ENCODE measurements around the gene UBQLN4. TPM values are rescaled to one million over a fixed set of nuclear protein-coding genes. Genes with fewer than 3 reads are reported as not detected.

The UBQLN4 gene
- total RNA-seq, 1 experiment from 2014 or later = 75.2 TPM

DNA sequence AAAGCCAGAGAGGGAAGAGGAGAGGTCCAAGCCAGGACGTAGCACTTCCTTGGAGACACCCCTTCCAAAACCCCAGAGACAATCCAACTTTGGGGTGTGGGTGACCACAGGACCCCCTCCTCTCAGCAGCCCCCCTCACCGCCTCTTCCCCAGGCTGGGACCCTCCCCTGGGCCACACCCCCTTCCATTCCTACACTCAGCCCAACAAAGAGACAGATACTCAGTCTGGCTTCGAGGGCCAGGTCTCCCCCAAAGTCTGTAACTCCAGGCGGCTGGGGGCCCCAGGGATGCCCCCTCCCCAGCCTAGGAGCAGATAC is 27.2 kb upstream of the UBQLN4 start:
- no peak for DNase-seq (ENCODE audit: low spot score)

DNA sequence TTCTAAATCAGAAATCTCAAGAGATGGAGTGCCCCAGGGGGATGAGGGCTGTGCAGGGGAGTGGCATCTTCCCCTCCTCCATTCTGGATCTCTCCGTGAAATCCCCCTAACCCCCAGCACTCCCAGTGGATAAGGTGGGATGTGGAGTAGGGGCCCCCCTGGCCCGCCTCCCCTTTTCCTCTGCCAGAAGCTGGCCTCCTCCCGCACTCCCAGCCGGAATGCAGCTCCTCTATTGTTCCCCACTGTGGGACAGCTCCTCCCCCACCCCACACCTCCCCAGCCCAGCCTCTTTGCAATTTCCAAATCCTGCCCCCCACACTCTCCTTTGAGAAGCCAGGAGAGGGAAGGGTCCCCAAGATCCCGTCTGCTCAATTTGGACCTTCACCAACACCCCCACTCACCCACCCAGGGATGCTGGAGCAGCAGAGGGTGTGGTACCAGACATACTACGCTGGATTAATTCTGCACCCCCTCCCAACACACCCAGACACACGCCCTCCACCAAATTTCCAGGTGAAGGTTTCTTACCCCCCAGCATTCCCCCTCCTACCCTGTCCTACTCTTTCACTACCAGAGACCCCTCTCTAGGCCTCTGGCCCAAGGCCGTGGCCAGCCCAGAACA is 26.8 kb upstream of the UBQLN4 start:
- DNase-seq (ENCODE audit: low spot score) = no peak
- Histone ChIP-seq H3K4me3 (ENCODE audit: low read depth, low read length, poor library complexity, severe bottlenecking) (peak overlapping the region; percentile 86), H3K27me3 (replicated peaks; ENCODE audit: insufficient read depth, low read depth, low read length, poor library complexity) (no peaks in the 10 kb centered on the region), H3K36me3 (ENCODE audit: insufficient read depth, low read length, poor library complexity, severe bottlenecking) (peaks cover 21% of the 10 kb centered on the region), H3K27ac (ENCODE audit: low read depth, low read length, poor library complexity, severe bottlenecking) (peak overlapping the region; percentile 89), H3K4me1 (ENCODE audit: insufficient read depth, low read length, poor library complexity, severe bottlenecking) (peaks cover 62% of the 10 kb centered on the region), H3K9me3 (ENCODE audit: low read depth, low read length, poor library complexity, severe bottlenecking) (no peaks in the 10 kb centered on the region)
- intact Hi-C loops (cut with micrococcal nuclease; ENCODE audit: unreplicated experiment) = no loop called here
- TF ChIP-seq EZH2 (IDR thresholded peaks at IDR 0.05; ENCODE audit: borderline replicate concordance, low read depth, low read length, poor library complexity, severe bottlenecking) = no peak
- TF ChIP-seq, protein P1, sequence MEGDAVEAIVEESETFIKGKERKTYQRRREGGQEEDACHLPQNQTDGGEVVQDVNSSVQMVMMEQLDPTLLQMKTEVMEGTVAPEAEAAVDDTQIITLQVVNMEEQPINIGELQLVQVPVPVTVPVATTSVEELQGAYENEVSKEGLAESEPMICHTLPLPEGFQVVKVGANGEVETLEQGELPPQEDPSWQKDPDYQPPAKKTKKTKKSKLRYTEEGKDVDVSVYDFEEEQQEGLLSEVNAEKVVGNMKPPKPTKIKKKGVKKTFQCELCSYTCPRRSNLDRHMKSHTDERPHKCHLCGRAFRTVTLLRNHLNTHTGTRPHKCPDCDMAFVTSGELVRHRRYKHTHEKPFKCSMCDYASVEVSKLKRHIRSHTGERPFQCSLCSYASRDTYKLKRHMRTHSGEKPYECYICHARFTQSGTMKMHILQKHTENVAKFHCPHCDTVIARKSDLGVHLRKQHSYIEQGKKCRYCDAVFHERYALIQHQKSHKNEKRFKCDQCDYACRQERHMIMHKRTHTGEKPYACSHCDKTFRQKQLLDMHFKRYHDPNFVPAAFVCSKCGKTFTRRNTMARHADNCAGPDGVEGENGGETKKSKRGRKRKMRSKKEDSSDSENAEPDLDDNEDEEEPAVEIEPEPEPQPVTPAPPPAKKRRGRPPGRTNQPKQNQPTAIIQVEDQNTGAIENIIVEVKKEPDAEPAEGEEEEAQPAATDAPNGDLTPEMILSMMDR (conservative IDR thresholded peaks at IDR 0.05; ENCODE audit: low read depth, low read length) = no peak
- BruUV-seq (replicated peaks) = no TSS peak
- ChIA-PET CTCF (no interaction called here), POLR2A (ENCODE audit: low non-redundant PET) (no interaction called here)

More for the DNA sequence above, 27.2 kb upstream of the UBQLN4 start:
- Histone ChIP-seq H3K9me3 (ENCODE audit: low read depth, low read length, poor library complexity, severe bottlenecking) (no peaks in the 10 kb centered on the region), H3K27me3 (replicated peaks; ENCODE audit: insufficient read depth, low read depth, low read length, poor library complexity) (no peaks in the 10 kb centered on the region), H3K27ac (ENCODE audit: low read depth, low read length, poor library complexity, severe bottlenecking) (peak overlapping the region; percentile 89), H3K4me1 (ENCODE audit: insufficient read depth, low read length, poor library complexity, severe bottlenecking) (peaks cover 57% of the 10 kb centered on the region), H3K4me3 (ENCODE audit: low read depth, low read length, poor library complexity, severe bottlenecking) (peak overlapping the region; percentile 86), H3K36me3 (ENCODE audit: insufficient read depth, low read length, poor library complexity, severe bottlenecking) (peaks cover 16% of the 10 kb centered on the region)
- intact Hi-C loops (cut with micrococcal nuclease; ENCODE audit: unreplicated experiment) = no loop called here
- no peak for TF ChIP-seq EZH2 (IDR thresholded peaks at IDR 0.05; ENCODE audit: borderline replicate concordance, low read depth, low read length, poor library complexity, severe bottlenecking)
- TF ChIP-seq, protein P1 (conservative IDR thresholded peaks at IDR 0.05; ENCODE audit: low read depth, low read length) = no peak
- ChIA-PET POLR2A (ENCODE audit: low non-redundant PET) (no interaction called here), CTCF (no interaction called here)
- no TSS peak for BruUV-seq (replicated peaks)

DNA sequence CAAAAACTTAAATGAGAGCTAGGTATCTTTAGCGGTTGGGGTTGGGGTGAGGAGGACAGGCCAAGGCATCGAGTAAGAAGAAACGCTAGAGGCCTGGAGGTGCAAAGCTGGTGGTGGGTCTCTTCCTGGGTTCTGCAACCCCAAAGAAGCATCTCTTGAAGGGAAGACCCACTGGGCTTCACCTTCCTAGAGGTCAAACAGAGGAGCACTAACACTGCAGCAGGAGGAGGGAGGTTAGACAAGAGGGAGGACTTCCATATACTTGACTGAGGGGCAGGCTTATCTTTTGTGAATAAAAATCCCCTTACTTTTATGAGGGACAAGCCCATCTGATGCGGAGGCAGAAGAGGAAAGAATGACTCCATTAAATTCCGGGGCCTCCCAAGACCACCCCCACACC is 26.2 kb upstream of the UBQLN4 start:
- POLR2A ChIA-PET (ENCODE audit: low non-redundant PET) = no interaction called here
- Histone ChIP-seq H3K27me3 (replicated peaks; ENCODE audit: insufficient read depth, low read depth, low read length, poor library complexity) (no peaks in the 10 kb centered on the region), H3K9me3 (ENCODE audit: low read depth, low read length, poor library complexity, severe bottlenecking) (no peaks in the 10 kb centered on the region), H3K4me3 (ENCODE audit: low read depth, low read length, poor library complexity, severe bottlenecking) (peak overlapping the region; percentile 86), H3K36me3 (ENCODE audit: insufficient read depth, low read length, poor library complexity, severe bottlenecking) (peaks cover 22% of the 10 kb centered on the region), H3K4me1 (ENCODE audit: insufficient read depth, low read length, poor library complexity, severe bottlenecking) (peaks cover 67% of the 10 kb centered on the region), H3K27ac (ENCODE audit: low read depth, low read length, poor library complexity, severe bottlenecking) (no peak overlapping the region)
- intact Hi-C loops (cut with micrococcal nuclease; ENCODE audit: unreplicated experiment) = no loop called here
- BruUV-seq (replicated peaks) = no TSS peak
- CTCF ChIA-PET = no interaction called here
- TF ChIP-seq, protein P1 (conservative IDR thresholded peaks at IDR 0.05; ENCODE audit: low read depth, low read length) = no peak
- no peak for TF ChIP-seq EZH2 (IDR thresholded peaks at IDR 0.05; ENCODE audit: borderline replicate concordance, low read depth, low read length, poor library complexity, severe bottlenecking)
- DNase-seq (ENCODE audit: low spot score) = no peak

Data from A673 (cell line).